Panc1 (cell line): ENCODE results near the gene PCLO.

Experiments
- POLR2AphosphoS5 ChIP-seq: IDR thresholded peaks from 2 replicates; pipeline ENCODE4 v1.6.1; 2012; ENCODE audit warnings: mild to moderate bottlenecking, low read depth, low read length, moderate library complexity
- SIN3A ChIP-seq: IDR thresholded peaks from 2 replicates; pipeline ENCODE4 v1.6.1; 2012; ENCODE audit warnings: low read depth, mild to moderate bottlenecking, low read length, moderate library complexity, borderline replicate concordance; ENCODE audit not compliant: insufficient read depth
- TCF7L2 ChIP-seq: IDR thresholded peaks from 2 replicates; pipeline ENCODE4 v1.6.1; 2011; ENCODE audit warnings: mild to moderate bottlenecking, low read depth, low read length, inconsistent platforms
- TF ChIP-seq, protein P1 (sequence below): fragments of 450-650 bp; IDR thresholded peaks from 2 replicates; pipeline ENCODE4 v1.5.1; 2017; ENCODE audit warnings: mild to moderate bottlenecking
- TF ChIP-seq, protein P2 (sequence below), 2 experiments: IDR thresholded peaks; 2 replicates each; pipeline ENCODE4 v1.6.1; 2011 to 2012; ENCODE audit warnings: low read depth in 2 of 2, control low read depth in 1 of 2, low read length in 1 of 2, mild to moderate bottlenecking in 1 of 2, moderate library complexity in 1 of 2; ENCODE audit not compliant: insufficient read depth in 1 of 2

DNA sequence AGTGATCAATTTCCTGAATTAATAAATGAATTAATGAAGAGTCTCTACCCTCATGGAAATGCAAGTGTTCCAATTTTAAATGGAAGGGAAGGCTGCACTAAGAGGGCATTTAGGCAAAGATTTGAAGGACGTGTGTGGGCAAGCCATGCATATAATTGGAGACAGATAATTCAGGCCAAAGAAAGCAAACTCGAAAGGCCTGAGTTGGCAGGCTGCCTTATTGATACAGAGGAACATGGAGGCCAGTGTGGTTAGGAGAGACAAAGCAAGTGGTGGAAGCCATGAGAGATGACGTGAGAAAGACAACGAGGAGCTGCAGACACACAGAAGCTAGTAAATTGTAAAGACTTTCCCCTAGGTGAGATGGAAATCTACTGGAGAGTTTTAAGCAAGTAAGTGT is 15.4 kb upstream of the PCLO start:
- no peak for TF ChIP-seq POLR2AphosphoS5
- TF ChIP-seq, protein P1, sequence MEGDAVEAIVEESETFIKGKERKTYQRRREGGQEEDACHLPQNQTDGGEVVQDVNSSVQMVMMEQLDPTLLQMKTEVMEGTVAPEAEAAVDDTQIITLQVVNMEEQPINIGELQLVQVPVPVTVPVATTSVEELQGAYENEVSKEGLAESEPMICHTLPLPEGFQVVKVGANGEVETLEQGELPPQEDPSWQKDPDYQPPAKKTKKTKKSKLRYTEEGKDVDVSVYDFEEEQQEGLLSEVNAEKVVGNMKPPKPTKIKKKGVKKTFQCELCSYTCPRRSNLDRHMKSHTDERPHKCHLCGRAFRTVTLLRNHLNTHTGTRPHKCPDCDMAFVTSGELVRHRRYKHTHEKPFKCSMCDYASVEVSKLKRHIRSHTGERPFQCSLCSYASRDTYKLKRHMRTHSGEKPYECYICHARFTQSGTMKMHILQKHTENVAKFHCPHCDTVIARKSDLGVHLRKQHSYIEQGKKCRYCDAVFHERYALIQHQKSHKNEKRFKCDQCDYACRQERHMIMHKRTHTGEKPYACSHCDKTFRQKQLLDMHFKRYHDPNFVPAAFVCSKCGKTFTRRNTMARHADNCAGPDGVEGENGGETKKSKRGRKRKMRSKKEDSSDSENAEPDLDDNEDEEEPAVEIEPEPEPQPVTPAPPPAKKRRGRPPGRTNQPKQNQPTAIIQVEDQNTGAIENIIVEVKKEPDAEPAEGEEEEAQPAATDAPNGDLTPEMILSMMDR, result no peak
- no peak for TF ChIP-seq TCF7L2
- TF ChIP-seq SIN3A, result no peak
- TF ChIP-seq, protein P2, sequence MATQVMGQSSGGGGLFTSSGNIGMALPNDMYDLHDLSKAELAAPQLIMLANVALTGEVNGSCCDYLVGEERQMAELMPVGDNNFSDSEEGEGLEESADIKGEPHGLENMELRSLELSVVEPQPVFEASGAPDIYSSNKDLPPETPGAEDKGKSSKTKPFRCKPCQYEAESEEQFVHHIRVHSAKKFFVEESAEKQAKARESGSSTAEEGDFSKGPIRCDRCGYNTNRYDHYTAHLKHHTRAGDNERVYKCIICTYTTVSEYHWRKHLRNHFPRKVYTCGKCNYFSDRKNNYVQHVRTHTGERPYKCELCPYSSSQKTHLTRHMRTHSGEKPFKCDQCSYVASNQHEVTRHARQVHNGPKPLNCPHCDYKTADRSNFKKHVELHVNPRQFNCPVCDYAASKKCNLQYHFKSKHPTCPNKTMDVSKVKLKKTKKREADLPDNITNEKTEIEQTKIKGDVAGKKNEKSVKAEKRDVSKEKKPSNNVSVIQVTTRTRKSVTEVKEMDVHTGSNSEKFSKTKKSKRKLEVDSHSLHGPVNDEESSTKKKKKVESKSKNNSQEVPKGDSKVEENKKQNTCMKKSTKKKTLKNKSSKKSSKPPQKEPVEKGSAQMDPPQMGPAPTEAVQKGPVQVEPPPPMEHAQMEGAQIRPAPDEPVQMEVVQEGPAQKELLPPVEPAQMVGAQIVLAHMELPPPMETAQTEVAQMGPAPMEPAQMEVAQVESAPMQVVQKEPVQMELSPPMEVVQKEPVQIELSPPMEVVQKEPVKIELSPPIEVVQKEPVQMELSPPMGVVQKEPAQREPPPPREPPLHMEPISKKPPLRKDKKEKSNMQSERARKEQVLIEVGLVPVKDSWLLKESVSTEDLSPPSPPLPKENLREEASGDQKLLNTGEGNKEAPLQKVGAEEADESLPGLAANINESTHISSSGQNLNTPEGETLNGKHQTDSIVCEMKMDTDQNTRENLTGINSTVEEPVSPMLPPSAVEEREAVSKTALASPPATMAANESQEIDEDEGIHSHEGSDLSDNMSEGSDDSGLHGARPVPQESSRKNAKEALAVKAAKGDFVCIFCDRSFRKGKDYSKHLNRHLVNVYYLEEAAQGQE (IDR thresholded peaks at IDR 0.05; ENCODE audit: insufficient read depth in 1 of 2, low read depth in 2 of 2, low read length in 1 of 2), result no peak
